HG03571 (cell line): Measurements from ENCODE around the gene CCDC134.

ENCODE experiments used
- ATAC-seq: cut with Tn5 transposase; IDR thresholded peaks from one replicate; pipeline ENCODE4 v1.9.1; 2021; ENCODE audit not compliant: unreplicated experiment

CCDC134 gene

DNA sequence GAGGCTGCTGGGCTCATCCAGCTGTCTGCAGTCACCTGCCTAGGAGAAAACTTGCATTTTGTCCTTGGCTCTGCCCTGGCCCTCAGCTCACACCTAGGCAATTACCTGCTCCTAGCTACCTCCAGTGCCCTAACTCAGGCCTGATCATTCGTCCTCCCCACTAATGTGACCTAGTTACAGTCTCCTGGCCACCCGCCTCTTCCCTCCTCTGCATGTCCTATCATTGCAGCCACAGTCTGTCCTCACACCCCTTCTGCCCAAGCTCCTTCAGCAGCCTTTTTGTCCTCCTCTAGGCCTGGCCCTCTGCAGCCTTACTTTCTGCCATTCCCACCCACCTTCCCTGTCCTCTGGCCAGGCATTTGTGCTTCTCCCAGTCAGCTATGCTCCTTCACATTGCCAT, 17.7 kb upstream of the CCDC134 start:
- ATAC-seq: no peak

DNA sequence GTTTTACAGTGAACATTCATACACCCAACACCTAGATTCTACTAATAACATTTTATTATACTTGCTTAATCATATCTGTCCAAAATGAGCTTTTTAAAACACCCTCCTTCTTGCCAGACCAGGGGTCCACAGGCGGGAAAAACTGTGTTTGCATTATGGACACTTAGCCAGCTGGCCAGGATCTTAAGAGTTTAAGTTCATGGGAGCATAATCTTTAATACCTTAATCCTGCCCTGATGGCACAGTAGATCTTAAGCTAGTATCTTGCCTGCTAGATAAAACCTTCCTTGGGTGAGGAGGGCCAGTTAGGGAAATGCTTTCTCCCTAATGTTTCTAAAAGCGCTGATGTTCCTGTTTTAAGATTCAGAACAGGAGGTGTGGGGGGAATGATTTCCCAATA, 13.1 kb upstream of the CCDC134 start:
- ATAC-seq: no peak

DNA sequence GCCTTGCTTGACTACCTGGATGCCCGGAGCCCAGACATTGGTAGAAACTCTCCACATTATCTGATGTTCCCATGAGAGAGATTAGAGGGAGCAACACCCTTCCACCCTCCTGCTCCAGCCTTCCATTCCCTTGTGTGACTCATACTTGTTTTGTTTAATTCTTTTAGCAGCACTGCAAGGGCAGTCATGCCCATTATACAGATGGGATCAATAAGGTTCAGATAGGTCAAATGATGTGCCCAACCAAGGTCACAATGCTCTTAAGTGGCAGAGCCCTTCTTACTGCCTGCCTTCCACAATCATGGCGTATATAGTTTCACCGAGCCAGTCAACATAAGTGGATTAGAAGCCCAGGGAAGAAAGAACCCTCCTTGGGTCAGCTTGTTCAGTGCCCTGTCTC, 6.6 kb upstream of the CCDC134 start:
- no peak for ATAC-seq

DNA sequence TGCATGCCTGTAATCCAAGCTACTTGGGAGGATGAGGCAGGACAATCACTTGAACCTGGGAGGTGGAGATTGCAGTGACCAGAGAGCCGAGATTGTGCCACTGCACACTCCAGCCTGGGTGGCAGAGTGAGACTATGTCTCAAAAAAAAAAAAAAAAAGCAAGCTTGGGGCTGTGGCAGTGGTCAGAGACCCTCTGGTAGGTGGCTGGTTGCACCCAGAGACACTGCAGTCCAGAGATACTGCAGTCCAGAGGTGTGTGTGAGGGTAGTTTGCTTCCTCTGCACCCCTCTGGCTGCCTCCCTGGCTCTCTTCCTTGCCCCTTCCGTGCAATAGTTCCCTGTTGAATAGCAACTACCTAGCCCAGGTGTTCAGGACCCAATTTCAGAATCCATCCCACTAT, 1.7 kb upstream of the CCDC134 start:
- no peak for ATAC-seq

DNA sequence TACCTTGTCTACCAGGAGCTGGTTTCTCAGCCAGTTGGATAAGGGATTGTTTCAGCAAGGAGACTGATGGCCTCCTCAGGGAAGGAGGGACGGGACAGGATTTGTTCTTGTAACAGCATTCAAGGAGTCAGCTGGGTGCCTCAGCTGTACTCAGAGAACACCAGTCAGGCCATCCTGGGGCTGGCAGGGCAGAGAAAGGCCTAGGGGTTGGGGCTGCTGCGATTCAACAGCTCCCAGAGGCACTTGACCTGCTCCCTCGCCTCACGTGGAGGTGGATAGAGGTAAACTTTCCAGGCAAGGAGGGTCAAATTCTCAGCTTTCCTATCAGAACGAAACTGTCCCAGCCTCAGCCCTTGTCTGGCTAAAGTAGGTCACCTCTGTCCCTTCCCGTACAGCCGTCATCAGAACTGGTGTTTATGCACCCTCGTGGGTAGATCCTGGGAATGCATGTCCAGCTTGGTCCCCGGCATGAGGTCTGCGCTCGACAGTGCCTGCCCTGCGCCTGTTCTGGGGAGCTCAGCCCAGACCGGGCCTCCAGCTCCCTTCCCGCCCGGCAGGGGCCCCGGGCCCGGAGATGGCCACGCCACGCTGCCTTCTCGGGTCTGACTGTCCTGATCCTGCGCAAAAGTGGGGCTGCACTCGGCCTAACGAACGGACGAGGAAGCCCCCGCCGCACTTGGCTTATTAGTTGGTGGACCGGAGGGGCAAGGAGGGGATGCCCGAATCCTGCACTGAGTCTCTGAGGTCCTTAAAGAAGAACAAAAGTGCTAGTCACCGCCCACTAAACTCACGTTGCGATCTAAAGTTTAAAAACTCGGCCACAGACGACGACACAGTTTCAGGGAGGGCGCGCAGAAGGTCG, 762 bp upstream of the CCDC134 start:
- no peak for ATAC-seq

DNA sequence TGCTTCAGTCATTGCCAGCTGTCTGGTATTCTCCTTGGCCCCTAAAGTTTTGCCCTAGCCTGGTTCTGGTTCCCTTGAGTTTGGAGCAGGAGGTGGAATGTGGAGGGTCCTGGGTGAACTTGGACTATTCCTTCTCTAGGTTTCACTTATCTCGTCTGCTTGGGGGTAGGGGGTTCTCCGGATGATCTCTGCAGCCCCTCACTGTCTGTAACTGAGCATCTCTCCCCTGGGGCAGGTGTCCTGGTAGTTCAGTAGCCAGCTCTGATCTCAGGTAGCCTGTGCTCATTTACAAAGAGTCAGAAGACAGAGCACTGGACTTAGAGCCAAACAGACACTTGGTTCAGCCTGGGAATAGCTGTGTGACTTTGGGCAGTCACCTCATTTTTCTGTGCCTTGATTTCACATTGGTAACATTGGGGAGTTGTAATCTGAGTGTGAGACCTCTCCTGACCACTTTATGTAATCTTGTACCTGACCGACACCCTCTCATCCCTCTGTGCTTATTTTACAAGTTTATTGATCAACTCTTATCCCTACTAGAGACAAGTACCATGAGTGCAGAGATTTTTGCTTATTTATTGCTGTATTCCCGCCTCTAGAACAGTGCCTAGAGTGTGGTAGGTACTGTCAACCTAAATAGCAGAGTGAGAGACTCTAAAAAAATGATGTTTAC, 804 bp downstream of the CCDC134 start:
- no peak for ATAC-seq

DNA sequence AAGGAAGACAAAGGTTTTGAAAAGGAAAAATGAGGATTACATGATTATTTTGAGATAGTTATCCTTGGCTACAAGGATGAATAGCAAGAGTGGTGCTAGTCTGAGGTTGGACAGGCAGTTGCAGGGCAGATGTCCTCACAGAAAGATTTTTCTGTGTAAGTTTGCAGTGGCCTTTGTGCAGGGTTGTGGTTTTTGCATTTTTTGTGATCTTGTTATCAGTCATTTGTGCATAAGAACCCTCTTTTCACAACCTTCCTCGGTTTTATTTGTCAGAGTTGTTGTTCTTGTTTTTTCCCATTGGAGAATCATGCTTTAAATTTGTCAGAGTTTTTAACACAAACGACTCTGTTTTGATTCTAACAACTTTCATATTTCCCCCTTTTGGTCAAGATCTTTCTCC, 1.4 kb downstream of the CCDC134 start:
- ATAC-seq: no peak

DNA sequence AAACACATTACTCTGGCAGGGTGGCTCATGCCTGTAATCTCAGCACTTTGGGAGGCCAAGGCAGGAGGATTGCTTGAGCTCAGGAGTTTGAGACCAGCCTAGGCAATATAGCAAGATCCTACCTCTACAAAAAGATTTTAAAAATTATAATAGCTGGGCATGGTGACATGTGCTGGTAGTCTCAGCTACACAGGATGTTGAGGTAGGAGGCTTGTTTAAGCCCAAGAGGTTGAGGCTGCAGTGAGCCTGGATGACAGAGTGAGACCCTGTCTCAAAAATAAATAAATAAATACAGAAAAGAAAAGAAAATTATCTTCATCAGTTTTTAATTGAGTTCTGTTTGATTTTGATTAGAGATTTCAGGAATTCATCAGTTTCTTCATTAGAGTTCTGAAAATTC, 5.2 kb downstream of the CCDC134 start:
- ATAC-seq: no peak

DNA sequence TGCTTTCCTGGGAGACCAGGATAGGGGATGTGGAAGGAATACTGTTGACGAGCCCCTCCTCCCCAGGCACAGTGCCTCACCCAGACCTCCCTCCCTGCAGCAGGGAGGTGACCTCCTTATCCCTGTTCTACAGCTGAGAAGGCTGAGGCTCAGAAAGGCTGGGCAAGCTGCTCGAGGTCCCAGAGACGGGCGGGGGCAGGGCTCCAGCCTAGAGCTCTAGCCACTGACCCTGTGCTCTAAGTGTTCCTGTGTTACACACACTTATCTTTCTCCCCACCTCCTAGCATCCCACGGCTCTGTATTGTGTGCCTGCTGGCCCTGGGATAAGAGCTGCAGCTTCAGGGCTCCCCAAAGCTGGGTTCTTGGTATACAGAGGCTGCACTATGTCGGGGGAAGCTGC, 7.9 kb downstream of the CCDC134 start:
- ATAC-seq: no peak

DNA sequence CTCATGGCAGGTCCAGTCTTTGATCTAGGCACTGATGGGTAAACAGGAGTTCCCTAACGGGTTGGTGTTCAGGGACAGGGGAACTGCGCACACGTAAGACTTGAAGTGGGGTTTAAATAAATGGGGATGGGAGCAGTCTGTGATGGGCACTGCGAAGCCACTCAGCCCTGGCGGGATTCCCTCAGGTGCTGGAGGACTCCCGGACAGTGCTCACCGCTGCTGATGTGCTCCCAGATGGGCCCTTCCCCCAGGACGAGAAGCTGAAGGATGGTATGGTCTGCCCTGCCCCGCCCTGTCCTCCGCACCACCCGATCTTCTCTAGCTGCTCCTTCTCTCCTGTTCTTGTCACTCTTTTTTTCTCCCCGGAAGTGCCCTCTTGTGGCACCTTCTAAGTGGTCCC, 9.5 kb downstream of the CCDC134 start:
- ATAC-seq: no peak

DNA sequence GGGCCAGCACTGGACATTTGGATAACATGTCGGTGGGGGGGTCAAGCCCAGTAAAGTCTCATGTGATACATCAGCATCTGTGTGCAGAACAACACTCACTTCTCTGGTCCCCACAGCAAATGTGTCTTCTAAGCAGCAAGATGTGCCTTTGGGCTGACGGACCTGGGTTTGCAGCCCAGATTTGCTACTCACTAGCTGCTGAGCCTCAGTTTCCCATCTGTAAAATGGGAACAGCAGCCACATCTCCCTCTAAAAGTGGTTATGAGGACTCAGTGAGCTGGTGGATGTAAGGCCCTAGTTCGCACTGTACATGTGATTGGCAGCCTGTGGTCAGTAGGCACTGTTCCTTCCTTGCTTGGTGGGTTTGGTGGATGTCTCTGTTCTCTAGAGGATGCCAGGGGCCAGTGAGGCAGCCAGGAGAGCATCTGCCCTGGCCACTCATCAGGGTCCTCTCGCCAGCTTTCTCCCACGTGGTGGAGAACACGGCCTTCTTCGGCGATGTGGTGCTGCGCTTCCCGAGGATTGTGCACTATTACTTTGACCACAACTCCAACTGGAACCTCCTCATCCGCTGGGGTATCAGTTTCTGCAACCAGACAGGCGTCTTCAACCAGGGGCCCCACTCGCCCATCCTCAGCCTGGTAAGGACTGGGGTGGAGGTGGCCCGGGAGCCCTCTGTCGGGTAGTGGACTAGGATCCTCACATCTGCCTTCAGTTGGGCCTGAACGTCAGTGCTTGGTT, 12.5 kb downstream of the CCDC134 start:
- no peak for ATAC-seq

DNA sequence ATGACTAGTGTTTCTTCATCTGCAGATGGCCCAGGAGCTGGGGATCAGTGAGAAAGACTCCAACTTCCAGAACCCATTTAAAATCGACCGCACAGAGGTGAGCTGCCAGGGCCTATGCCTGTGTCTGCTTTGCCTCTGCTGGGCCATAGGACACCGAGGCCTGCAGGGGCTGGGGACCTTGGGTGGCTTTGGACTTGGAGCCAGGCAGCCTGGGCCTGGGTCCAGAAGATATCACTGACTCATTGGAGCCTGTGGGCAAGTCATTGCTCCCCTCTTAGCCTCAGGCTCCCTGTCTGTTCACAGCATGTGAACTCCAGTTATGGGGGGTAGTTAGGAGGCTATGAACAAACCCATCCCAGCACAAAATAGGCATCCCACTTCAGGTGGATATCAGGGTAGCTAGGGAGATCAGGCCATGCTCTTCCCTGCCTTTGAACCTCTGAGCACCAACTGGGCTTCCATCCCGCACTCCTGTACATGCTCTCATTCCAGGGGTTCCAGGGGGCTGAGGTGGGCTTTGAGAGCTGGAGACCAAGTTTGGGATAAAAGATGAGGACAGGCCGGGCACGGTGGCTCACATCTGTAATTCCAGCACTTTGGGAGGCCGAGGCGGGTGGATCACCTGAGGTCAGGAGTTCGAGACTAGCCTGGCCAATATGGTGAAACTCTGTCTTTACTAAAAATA, 13.4 kb downstream of the CCDC134 start:
- ATAC-seq: no peak

DNA sequence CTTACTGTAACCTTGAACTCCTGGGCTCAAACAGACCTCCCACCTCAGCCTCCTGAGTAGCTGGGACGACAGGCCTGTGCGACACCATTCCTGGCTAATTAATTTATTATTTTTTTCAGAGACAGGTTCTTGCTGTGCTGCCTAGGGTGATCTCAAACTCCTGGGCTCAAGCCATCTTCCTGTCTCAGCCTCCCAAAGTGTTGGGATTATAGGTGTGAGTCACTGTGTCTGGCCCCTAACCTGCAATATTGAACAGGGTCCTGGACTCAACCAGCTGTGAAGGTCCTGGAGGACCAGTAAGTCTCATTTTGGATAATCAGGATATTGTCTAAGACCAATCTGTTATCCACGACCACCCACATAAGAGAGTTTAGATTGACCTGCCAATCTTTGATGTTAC, 15.2 kb downstream of the CCDC134 start:
- ATAC-seq: no peak

DNA sequence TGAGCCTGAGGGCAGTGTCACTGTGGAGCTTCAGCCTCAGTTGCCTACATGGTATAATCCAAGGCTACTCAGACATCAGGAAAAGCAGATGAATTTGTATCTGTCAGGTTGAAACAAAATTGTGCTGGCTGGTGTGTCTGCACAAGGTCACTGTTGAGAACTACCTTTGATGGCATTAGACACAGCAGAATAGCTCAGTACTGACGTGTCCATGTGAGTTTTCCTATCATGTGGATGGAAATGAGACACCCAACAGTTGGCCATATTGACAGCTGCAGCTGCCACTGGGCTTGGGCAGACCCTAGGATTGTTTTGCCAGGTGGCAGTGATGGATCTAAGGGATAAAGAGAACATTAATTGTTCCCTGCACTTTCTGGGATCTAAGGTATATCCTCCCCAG, 15.8 kb downstream of the CCDC134 start:
- no peak for ATAC-seq

DNA sequence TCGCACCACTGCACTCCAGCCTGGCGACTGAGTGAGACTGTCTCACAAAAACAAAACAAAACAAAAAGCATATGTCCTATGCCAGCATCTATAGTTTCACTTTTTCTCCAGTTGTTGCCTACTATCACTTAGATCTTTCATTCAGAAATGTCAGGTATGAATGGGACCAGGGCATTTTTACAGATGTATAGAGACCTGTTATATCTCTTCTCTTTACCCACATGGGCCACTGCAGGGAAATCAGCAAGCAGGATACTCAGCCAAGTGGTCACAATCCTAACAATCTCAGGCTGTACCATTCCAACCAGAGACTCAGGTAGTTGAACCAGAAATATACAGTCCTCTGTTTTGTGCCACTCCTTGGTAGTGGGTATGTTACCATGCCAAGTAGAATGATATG, 16.4 kb downstream of the CCDC134 start:
- no peak for ATAC-seq

DNA sequence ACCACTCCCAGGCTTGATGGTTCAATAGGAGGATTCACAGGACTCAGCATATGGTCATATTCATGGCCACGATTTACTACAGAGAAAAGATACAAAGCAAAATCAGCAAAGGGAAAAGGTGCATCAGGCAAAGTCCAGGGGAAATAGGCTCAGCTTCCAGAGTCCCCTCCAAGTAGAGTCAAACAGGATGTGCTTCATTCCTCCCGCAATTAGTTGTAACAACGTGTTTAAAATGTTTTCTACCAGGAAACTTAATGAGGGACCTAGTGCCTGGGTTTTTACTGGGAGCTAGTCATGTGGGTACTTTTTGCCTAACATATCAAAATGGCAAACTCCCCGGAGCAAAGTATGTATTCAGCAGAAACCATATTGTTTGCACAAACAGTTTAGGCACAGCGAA, 17.5 kb downstream of the CCDC134 start:
- no peak for ATAC-seq

DNA sequence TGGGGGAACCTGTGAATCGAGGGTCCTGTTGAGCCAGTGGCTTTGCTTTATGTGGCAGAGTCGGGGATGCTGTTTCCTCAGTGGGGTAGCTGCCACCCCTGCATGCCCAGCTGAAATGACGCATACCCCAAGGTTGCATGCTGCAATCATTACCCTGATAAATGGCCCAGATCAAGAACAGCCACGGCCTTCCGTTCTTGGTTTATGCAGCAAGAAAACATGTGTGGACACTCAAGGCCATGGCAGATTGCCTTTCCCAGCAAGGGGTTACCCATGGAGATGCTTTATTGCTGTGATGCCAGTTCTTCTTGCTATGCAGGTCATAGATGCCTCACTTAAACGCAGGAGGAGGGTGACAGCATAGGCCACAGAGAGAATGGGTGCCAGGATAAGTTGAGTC, 18.1 kb downstream of the CCDC134 start:
- ATAC-seq: no peak

DNA sequence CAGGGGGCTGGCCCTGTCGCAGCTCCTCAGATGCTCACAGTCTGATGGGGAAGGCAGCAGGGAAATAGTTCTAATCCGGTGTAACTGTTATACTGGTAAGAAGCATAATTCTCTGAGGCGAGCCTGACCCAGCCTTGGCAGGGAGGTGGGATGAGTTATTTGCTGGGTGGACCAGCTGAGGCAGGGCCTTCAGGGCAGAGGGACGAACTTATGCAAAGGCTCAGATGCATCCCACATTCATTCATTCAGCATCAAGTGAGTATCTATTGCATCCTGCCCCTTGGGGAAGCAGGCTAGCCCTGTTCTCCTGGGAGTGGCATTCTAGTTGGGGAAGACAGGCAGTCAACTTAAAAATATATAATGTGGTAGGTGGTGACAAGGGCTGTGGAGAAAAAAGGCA, 18.8 kb downstream of the CCDC134 start:
- ATAC-seq: no peak

DNA sequence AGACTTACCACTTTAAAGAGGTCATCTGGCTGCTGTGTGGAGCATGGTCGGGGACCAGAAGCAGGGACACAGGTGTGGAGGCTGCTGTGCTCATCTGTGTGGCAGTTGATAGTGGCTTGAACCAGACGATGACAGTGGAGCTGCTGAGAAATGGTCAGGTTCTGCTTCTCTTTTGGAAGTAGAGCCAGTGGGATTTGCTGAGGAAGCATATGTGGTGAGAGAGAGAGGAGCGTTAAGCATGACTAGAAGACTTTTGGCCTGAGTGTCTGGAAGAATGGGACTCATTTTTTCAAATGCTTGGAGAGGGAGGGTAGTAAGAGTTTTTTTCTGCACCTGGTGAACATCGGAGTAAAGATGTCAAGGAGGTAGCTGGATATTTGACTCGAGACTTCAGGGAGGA, 20.0 kb downstream of the CCDC134 start:
- no peak for ATAC-seq

DNA sequence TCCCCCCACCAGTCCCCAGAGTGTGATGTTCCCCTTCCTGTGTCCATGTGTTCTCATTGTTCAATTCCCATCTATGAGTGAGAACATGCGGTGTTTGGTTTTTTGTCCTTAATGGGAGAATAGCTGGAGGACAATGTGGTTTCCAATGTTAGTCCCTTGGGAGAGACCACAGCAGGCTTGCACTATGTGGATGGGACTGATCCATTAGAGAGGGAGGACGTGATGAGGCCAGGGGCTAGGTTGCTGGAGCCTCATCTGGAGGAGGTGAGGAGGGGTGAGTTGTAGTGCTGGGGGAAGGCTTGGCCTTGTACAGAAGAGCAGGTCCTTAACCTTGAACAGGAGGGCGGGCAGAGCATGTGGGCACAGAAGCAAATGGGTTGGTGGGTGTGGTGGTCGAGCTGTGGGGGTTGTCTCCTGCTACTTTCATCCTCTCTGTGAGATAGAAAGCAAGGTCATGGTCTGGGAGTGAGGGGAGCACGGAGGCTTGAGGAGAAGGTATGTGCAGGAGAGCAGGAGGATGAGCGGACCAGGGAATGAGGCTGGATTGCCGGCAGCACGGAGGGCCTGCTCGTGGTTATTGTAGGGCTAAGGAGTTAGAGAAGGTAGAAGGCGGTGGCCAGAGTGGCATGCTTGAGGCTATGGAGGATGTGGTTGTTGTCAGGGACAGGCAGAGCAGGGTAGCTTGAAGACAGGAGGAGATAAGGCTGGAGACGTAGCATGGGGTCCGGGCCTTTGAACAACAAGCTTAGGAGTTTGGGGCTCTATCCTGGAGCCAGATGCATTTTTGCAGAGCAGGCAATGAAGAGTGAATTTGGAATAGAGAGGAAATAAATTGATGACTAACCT, 21.2 kb downstream of the CCDC134 start:
- ATAC-seq: no peak
